Measurements from ENCODE around the gene PLA1A. TPM values are rescaled to one million over a fixed set of nuclear protein-coding genes. Genes with fewer than 3 reads are reported as not detected.

The PLA1A gene
- total RNA-seq: not detected in 2 replicates

GRCh38 chr3:119597548-119598288 lies at the start of gene PLA1A:
TSS of gene PLA1A (plus strand) at chr3:119597885. CDS start at chr3:119597914, 29 bp downstream.

GRCh38 chr3:119559441-119559963 lies 38.2 kb upstream of the PLA1A start, which contains the start of gene CD80:
TSS of gene CD80 (minus strand) at chr3:119559614. CDS start at chr3:119557728, 1,886 bp downstream.

GRCh38 chr3:119579366-119580066 lies 18.2 kb upstream of the PLA1A start, which contains the start of gene ADPRH:
TSS of gene ADPRH (plus strand) at chr3:119579492. CDS start at chr3:119582170, 2,678 bp downstream.

GRCh38 chr3:119660474-119661440 lies 63.1 kb downstream of the PLA1A start, which contains the start of gene POPDC2:
TSS of gene POPDC2 (minus strand) at chr3:119660589. CDS start at chr3:119660423, 166 bp downstream.

GRCh38 chr3:119676771-119677640 lies 79.3 kb downstream of the PLA1A start, which contains the start of gene COX17:
TSS of gene COX17 (minus strand) at chr3:119677406. CDS start at chr3:119677310, 96 bp downstream.

Other genes starting within 250 kb of the PLA1A start
- 103 and 109 TPM in 2 replicates for gene TMEM39A, start 134.3 kb upstream of the PLA1A start, total RNA-seq
- gene POGLUT1, start 128.9 kb upstream of the PLA1A start, total RNA-seq: 11.8 and 12.8 TPM in 2 replicates
- 43.0 and 46.6 TPM in 2 replicates for gene TIMMDC1, start 99.3 kb upstream of the PLA1A start, total RNA-seq
- gene CD80, start 38.3 kb upstream of the PLA1A start, total RNA-seq: under 0.01 TPM in 1 of 2 replicates, not detected in the other
- 6.8 and 7.6 TPM in 2 replicates for gene ADPRH, start 18.4 kb upstream of the PLA1A start, total RNA-seq
- 0.49 and 0.61 TPM in 2 replicates for gene POPDC2, start 62.7 kb downstream of the PLA1A start, total RNA-seq
- gene COX17, start 79.5 kb downstream of the PLA1A start, total RNA-seq: 4.5 and 4.6 TPM in 2 replicates
- gene CFAP91, start 105.1 kb downstream of the PLA1A start, total RNA-seq: 0.32 and 0.73 TPM in 2 replicates
- gene NR1I2, start 184.2 kb downstream of the PLA1A start, total RNA-seq: 0.16 TPM in 1 of 2 replicates, not detected in the other

Measured in hair follicle dermal papilla cell (primary cell).